ENCODE data around the gene RALGAPA2.

RALGAPA2 gene

GRCh38 chr20:20637998-20638725, 74.3 kb downstream of the RALGAPA2 start:
- H3K27me3 Mint-ChIP-seq (ENCODE audit: low read depth, poor library complexity) = no peaks in the 10 kb centered on the region
- DNase-seq = no peak
- H3K9me3 Mint-ChIP-seq = no peaks in the 10 kb centered on the region
- no peaks in the 10 kb centered on the region for H3K4me1 Mint-ChIP-seq
- no peak for TF ChIP-seq CTCF (IDR thresholded peaks at IDR 0.05)
- H3K4me3 Mint-ChIP-seq = no peak overlapping the region
- peaks cover 45% of the 10 kb centered on the region for H3K36me3 Mint-ChIP-seq (ENCODE audit: low read depth)
- no peak overlapping the region for H3K27ac Mint-ChIP-seq

- DNase-seq = no peak
- no peaks in the 10 kb centered on the region for H3K4me1 Mint-ChIP-seq
- no peak overlapping the region for H3K4me3 Mint-ChIP-seq
- H3K9me3 Mint-ChIP-seq = no peaks in the 10 kb centered on the region
- no peak overlapping the region for H3K27ac Mint-ChIP-seq
- H3K27me3 Mint-ChIP-seq (ENCODE audit: low read depth, poor library complexity) = no peaks in the 10 kb centered on the region
- H3K36me3 Mint-ChIP-seq (ENCODE audit: low read depth) = peaks cover 57% of the 10 kb centered on the region
- TF ChIP-seq CTCF (IDR thresholded peaks at IDR 0.05) = no peak
Measured at GRCh38 chr20:20635006-20635405, 77.4 kb downstream of the RALGAPA2 start.

GRCh38 chr20:20632644-20633043, 79.8 kb downstream of the RALGAPA2 start:
- TF ChIP-seq CTCF (IDR thresholded peaks at IDR 0.05) = no peak
- no peak overlapping the region for H3K27ac Mint-ChIP-seq
- H3K36me3 Mint-ChIP-seq (ENCODE audit: low read depth) = peaks cover 63% of the 10 kb centered on the region
- no peak for DNase-seq
- no peaks in the 10 kb centered on the region for H3K4me1 Mint-ChIP-seq
- H3K4me3 Mint-ChIP-seq = no peak overlapping the region
- peaks cover 2% of the 10 kb centered on the region for H3K27me3 Mint-ChIP-seq (ENCODE audit: low read depth, poor library complexity)
- H3K9me3 Mint-ChIP-seq = no peaks in the 10 kb centered on the region

- no peak overlapping the region for H3K4me3 Mint-ChIP-seq
- DNase-seq = no peak
- no peak overlapping the region for H3K27ac Mint-ChIP-seq
- peaks cover 61% of the 10 kb centered on the region for H3K36me3 Mint-ChIP-seq (ENCODE audit: low read depth)
- no peaks in the 10 kb centered on the region for H3K9me3 Mint-ChIP-seq
- H3K27me3 Mint-ChIP-seq (ENCODE audit: low read depth, poor library complexity) = peaks cover 2% of the 10 kb centered on the region
- no peak for TF ChIP-seq CTCF (IDR thresholded peaks at IDR 0.05)
- H3K4me1 Mint-ChIP-seq = no peaks in the 10 kb centered on the region
Measured at GRCh38 chr20:20630551-20630950, 81.9 kb downstream of the RALGAPA2 start.

GRCh38 chr20:20629556-20630188, 82.8 kb downstream of the RALGAPA2 start:
- peaks cover 2% of the 10 kb centered on the region for H3K27me3 Mint-ChIP-seq (ENCODE audit: low read depth, poor library complexity)
- no peak overlapping the region for H3K4me3 Mint-ChIP-seq
- no peaks in the 10 kb centered on the region for H3K9me3 Mint-ChIP-seq
- DNase-seq = no peak
- peaks cover 52% of the 10 kb centered on the region for H3K36me3 Mint-ChIP-seq (ENCODE audit: low read depth)
- H3K4me1 Mint-ChIP-seq = no peaks in the 10 kb centered on the region
- TF ChIP-seq CTCF (IDR thresholded peaks at IDR 0.05) = no peak
- no peak overlapping the region for H3K27ac Mint-ChIP-seq

- H3K27me3 Mint-ChIP-seq (ENCODE audit: low read depth, poor library complexity) = peaks cover 2% of the 10 kb centered on the region
- no peaks in the 10 kb centered on the region for H3K9me3 Mint-ChIP-seq
- no peak for TF ChIP-seq CTCF (IDR thresholded peaks at IDR 0.05)
- no peak overlapping the region for H3K27ac Mint-ChIP-seq
- H3K4me3 Mint-ChIP-seq = no peak overlapping the region
- peaks cover 38% of the 10 kb centered on the region for H3K36me3 Mint-ChIP-seq (ENCODE audit: low read depth)
- no peaks in the 10 kb centered on the region for H3K4me1 Mint-ChIP-seq
- no peak for DNase-seq
Measured at GRCh38 chr20:20628314-20628713, 84.1 kb downstream of the RALGAPA2 start.

Data from nephron progenitor cell (in vitro differentiated cells).